Measurements from ENCODE around the gene TBL2. TPM values are rescaled to one million over a fixed set of nuclear protein-coding genes. Genes with fewer than 3 reads are reported as not detected.
"Not testable (repeated sequence)": the region's sequence is repeated elsewhere in the genome, so short reads cannot be mapped to it uniquely, and the experiment has no call there.

TBL2 gene
- total RNA-seq, 1 donor from 2014 or later, result 55.0 TPM

DNA sequence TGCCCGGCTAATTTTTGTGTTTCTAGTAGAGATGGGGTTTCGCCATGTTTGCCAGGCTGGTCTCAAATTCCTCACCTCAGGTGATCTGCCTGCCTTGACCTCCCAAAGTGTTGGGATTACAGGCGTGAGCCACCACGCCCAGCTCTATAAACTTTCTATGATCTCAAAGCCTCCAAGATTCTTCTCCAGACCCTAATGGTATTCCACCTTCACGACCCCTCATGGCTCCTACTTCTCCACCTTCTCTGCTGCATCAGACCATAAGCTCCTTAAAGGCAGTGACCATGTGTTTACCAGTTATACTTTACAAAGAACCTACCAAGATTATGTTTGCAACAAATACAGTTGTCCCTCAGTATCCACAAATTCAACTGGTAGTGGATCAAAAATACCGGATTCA, 46.2 kb downstream of the TBL2 start:
- no peak for DNase-seq

DNA sequence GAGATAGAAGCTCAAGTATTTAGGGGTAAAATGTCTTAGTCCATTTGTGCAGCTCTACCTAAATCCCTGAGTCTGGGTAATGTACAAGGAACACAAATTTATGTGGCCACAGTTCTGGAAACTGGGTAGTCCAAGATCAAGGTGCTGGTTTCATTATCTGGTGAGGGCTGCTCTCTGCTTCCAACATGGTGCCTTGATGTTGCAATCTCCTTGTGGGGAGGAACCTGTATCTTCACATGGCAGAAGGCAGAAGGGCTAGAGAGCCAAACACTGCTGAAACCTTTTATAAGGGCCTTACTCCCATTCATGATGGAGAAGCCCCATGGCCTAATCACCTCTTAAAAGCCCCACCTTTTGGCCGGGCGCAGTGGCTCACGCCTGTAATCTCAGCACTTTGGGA, 47.6 kb downstream of the TBL2 start:
- DNase-seq, result no peak

DNA sequence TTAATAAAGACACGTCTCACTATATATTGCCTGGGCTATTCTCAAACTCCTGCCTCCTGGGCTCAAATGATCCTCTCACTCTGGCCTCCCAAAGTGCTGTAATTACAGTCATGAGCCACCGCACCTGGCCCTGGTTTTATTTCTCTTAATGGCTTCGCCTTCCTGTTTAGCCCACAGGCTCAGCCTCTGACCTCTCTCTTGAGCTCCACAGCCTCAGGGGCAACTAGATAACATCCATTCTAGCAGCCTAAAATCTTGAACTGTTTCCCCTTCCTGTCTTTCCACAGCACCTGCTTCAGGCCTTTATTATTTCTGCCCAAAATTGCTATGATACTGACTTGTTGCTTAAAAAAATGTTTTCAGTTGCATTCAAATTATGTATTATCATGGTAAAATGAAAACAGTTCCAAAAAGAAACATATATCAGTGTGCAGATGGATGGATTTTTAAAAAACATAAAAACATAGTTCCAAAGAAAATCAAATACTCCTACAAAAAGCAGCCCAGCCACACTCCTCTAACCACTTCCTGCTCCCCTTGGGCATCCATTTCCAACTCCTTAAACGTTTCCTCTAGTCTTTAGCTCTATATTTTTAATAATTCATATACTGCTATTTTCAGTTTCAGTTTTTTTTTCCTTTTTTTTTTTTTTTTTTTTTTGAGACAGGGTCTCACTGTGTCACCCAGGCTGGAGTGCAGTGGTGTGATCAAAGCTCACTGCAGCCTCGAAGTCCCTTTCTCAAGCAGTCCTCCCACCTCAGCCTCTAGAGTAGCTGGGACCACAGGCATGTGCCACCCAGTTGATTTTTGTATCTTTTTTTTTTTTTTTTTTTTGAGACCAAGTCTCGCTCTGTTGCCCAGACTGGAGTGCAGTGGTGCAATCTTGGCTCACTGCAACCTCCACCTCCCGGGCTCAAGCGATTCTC, 51.2 kb downstream of the TBL2 start:
- peak; percentile 72 for DNase-seq

DNA sequence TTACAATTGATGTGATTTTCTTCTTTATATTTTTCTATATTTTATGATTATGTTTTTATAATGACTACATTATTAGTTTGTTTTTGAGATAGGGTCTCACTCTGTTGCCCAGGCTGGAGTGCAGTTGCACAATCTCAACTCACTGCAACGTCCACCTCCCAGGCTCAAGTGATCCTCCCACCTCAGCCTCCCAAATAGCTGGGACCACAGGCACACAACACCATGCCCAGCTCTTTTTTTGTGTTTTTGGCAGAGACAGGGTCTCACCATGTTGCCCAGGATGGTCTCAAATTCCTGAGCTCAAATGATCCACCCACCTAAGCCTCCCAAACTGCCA, 52.3 kb downstream of the TBL2 start:
- DNase-seq, result not testable (repeated sequence)

DNA sequence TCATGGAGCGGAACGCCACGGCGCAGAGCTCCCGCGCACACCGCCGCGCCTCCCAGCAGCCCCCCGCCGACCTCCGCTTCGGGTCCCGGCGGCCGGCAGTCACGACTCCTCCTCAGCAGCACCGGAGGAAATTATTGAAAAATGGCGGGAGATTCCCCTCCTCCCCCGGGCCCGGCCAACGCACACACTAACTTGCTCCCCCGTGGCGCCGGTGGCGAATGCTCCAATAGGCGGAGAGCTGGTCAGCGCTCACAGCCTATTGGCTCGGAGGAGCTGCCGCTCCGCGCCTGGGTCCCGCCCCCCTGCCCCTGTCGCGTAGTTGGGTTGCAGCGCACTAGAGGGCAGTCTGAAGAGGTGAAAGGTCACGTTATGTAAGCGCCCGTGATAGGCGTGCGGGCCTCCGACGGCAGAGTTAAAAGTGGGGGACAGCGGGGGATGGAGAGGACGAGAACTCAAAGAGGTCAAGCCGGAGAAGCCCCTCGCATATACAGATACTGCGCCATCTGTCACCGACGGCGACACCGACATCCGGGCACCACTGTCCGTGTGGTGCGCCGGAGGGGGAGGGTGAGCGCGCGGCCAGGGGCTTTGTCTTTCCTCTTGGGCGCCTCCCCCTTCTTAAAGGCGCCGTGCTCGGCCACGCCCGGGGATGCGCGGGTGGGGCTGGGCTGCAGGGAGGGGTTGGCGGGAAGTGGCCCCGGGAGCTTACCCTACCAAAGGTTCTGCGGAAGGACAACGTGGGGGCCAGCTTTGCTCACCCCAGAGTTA, 56.1 kb downstream of the TBL2 start, which contains the start of gene BAZ1B:
Gene BAZ1B (minus strand): TSS at position 189 of the 768 bp plus-strand sequence. CDS start 360 bp downstream, outside the sequence.
- peak; percentile 99 for DNase-seq

DNA sequence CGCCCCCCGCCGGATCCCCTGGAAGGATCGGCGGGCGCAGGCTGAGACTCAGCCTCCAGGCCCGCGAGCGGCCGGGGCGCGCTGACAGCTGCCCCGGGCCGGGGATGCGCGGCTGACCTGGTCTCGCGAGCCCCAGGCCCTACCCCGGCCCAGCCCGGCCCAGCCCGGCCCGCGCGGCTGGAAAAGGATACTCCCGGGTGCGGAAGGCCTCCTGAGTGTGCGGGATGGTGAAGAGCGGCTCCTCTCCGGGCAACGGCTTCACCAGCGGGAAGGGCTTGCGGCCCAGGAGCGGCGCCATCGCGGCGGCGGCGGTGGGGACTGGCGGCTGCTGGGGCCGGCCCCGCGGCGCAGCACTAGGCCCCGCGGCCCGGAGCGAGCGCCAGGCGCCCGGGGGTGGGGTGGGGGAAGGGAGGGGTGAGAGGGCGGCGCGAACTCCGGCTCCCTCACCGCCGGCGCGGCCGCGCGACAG, 56.7 kb downstream of the TBL2 start:
- peak; percentile 58 for DNase-seq

DNA sequence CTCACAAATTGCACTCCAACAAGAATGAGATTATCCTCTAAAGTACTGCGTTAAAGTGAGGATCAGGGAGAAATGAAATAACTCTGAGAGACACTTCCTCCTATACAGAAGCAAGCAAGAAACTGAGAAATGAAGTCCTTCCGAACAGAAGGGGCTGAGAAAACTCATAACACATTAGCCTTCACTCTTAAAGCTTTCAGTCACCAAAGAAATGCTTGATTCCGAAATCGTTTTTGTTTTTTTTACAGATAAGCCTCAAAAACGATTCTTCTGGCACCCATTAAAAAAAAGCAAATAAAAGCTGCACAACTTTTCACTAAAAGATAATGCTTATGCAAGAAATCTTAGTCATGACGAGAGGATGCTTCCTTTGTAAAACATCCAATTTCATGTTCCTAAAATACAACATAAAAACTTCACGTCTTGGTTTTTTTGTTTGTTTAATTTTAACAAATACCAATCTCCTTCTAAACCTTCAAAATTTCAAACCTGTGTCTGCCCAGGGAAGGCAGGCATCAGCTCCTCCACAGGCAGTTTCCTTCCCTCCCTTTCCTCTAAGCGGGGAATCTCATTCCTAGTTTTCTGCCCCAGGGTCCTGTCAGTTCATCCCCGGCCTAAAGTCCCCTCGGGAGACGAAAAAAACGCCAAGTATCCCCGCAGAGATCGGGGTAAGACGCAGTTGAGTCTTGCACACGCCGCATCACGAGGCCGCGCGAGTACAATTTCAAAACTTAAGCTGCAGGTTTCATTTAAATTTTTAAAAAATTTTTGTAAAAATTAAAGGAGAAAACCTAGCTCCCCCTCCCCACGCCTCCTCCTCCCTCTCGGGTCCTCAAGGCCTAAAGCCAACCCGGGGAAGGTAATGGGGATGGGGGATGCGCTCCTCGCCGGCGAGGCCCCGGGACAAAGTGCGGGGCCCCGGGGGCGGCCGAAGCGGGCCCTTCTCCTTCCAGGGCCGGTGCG, 57.4 kb downstream of the TBL2 start:
- peak; percentile 29 for DNase-seq

- DNase-seq, result peak; percentile 19
Measured at GRCh38 chr7:73519867-73520672, 58.3 kb downstream of the TBL2 start.

GRCh38 chr7:73518470-73518869, 59.9 kb downstream of the TBL2 start:
- DNase-seq, result no peak

Other genes with a start within 250 kb of the TBL2 start
- 4.4 and 6.5 TPM in 2 replicates for gene FZD9, start 144.8 kb downstream of the TBL2 start, total RNA-seq
- 55.1 and 72.5 TPM in 2 replicates for gene BAZ1B, start 56.3 kb downstream of the TBL2 start, total RNA-seq
- 18.5 and 32.2 TPM in 2 replicates for gene BCL7B, start 20.9 kb downstream of the TBL2 start, total RNA-seq
- not detected in 2 replicates for gene MLXIPL, start 45.9 kb upstream of the TBL2 start, total RNA-seq
- 2.5 and 5.4 TPM in 2 replicates for gene VPS37D, start 89.3 kb upstream of the TBL2 start, total RNA-seq
- 0.85 and 1.3 TPM in 2 replicates for gene DNAJC30, start 104.9 kb upstream of the TBL2 start, total RNA-seq
- 27.0 and 31.5 TPM in 2 replicates for gene BUD23, start 105.0 kb upstream of the TBL2 start, total RNA-seq
- gene STX1A, start 141.1 kb upstream of the TBL2 start, total RNA-seq, result 10.7 and 11.4 TPM in 2 replicates
- gene ABHD11, start 160.2 kb upstream of the TBL2 start, total RNA-seq, result 6.1 and 7.1 TPM in 2 replicates
- 1.4 and 1.5 TPM in 2 replicates for gene CLDN3, start 191.7 kb upstream of the TBL2 start, total RNA-seq

Measured in dermis blood vessel endothelial cell (primary cell).